Fibroblast of lung (primary cell): ENCODE measurements around the gene RAB43. TPM values are rescaled to one million over a fixed set of nuclear protein-coding genes. Genes with fewer than 3 reads are reported as not detected.
A peak's percentile ranks its signal among the peaks of the same experiment; 100 is the strongest.

Experiments used
- DNase-seq, 2 donors: peaks; one replicate each; pipeline versions ENCODE4 v3.0.0 to v3.0.0-alpha.2; 2010; ENCODE audit warnings: low read depth in 2 of 2
- H2AFZ ChIP-seq: 2 replicates; pipeline ENCODE4 v1.5.1; 2012; ENCODE audit warnings: low read length, control low read depth, inconsistent platforms
- H3K27ac ChIP-seq: 2 replicates; pipeline ENCODE4 v1.5.1; 2011; ENCODE audit warnings: low read length, control low read depth; ENCODE audit not compliant: insufficient read depth
- H3K27me3 ChIP-seq: 2 replicates; pipeline ENCODE4 v1.5.1; 2011; ENCODE audit warnings: mild to moderate bottlenecking, low read length; ENCODE audit not compliant: control insufficient read depth, insufficient read depth
- H3K36me3 ChIP-seq: 2 replicates; pipeline ENCODE4 v1.5.1; 2011; ENCODE audit warnings: low read length; ENCODE audit not compliant: control insufficient read depth, insufficient read depth
- H3K4me1 ChIP-seq: 2 replicates; pipeline ENCODE4 v1.5.1; 2011; ENCODE audit warnings: low read length; ENCODE audit not compliant: control insufficient read depth, insufficient read depth; ENCODE audit errors: extremely low read depth
- H3K4me2 ChIP-seq: 2 replicates; pipeline ENCODE4 v1.5.1; 2011; ENCODE audit warnings: low read length, control low read depth; ENCODE audit not compliant: insufficient read depth; ENCODE audit errors: extremely low read depth
- H3K4me3 ChIP-seq, 4 experiments: fragments of 200-600 bp in 1 of 4; sonication (generic) in 1 of 4; replicated peaks in 1 of 4; 2 replicates each; pipeline ENCODE4 v1.5.1; 2011 to 2016; ENCODE audit warnings: low read length in 4 of 4, low read depth in 3 of 4, mild to moderate bottlenecking in 3 of 4, control low read depth in 2 of 4, inconsistent platforms in 1 of 4, mixed read lengths in 1 of 4; ENCODE audit not compliant: insufficient read depth in 1 of 4; ENCODE audit errors: control extremely low read depth in 1 of 4
- H3K79me2 ChIP-seq: 2 replicates; pipeline ENCODE4 v1.5.1; 2012; ENCODE audit warnings: mild to moderate bottlenecking, low read length, inconsistent platforms; ENCODE audit not compliant: control insufficient read depth, insufficient read depth
- H3K9ac ChIP-seq: 2 replicates; pipeline ENCODE4 v1.5.1; 2011; ENCODE audit warnings: mild to moderate bottlenecking, low read length, control low read depth; ENCODE audit not compliant: insufficient read depth
- H3K9me3 ChIP-seq: 2 replicates; pipeline ENCODE4 v1.5.1; 2012; ENCODE audit warnings: low read depth, low read length; ENCODE audit not compliant: control insufficient read depth, insufficient read depth
- H4K20me1 ChIP-seq: 2 replicates; pipeline ENCODE4 v1.5.1; 2011; ENCODE audit warnings: low read length; ENCODE audit not compliant: control insufficient read depth, insufficient read depth; ENCODE audit errors: extremely low read depth
- CTCF ChIP-seq, 2 donors: IDR thresholded peaks in 1 of 2; conservative IDR thresholded peaks in 1 of 2; 1 replicate in 1 of 2; 2 replicates in 1 of 2; pipeline ENCODE4 v1.5.1; 2011 to 2012; ENCODE audit warnings: low read length in 2 of 2, control low read depth in 1 of 2, inconsistent platforms in 1 of 2, low read depth in 1 of 2, mild to moderate bottlenecking in 1 of 2
- EZH2 ChIP-seq: IDR thresholded peaks from 2 replicates; pipeline ENCODE4 v1.5.1; 2012; ENCODE audit warnings: low read length, control low read depth, mild to moderate bottlenecking; ENCODE audit errors: missing control alignments
- polyA plus RNA-seq, 2 donors: library from polyadenylated mRNA; depleted of rRNA in 1 of 2; stranded (reverse) in 1 of 2; unstranded in 1 of 2; fragments of >200 nt; gene quantifications; 2 replicates each; pipeline ENCODE4 v1.2.1, GENCODE V29; 2011 to 2012; ENCODE audit warnings: missing spikeins in 1 of 2
- total RNA-seq: library from RNA; depleted of rRNA; stranded (reverse); fragments of >200 nt; gene quantifications from 2 replicates; pipeline ENCODE4 v1.2.1, GENCODE V29; 2014

Gene RAB43
- total and polyA plus RNA-seq, 2 donors (not counting 1 experiment from before 2014, with no cell fraction given), result 5.7 to 21.5 TPM

- DNase-seq, result no peak
- H3K27me3 ChIP-seq, result no peaks in the 10 kb centered on the region
- H3K4me3 ChIP-seq, result peak overlapping the region; percentile 83 to 88 (median 87)
- peaks cover 17% of the 10 kb centered on the region for H3K4me1 ChIP-seq
- peak overlapping the region; percentile 81 for H3K27ac ChIP-seq
- H3K4me2 ChIP-seq, result peak overlapping the region; percentile 100
- H2AFZ ChIP-seq, result no peak overlapping the region
- peak overlapping the region; percentile 13 for H3K9ac ChIP-seq
- H3K9me3 ChIP-seq, result no peaks in the 10 kb centered on the region
- peaks cover 31% of the 10 kb centered on the region for H3K79me2 ChIP-seq
- TF ChIP-seq CTCF (conservative IDR thresholded peaks at IDR 0.05 in 1 of 2, IDR thresholded peaks at IDR 0.05 in 1 of 2; ENCODE audit: low read depth in 1 of 2, low read length in 2 of 2) (no peak), EZH2 (no peak)
- no peaks in the 10 kb centered on the region for H3K36me3 ChIP-seq
- H4K20me1 ChIP-seq, result peaks cover 1% of the 10 kb centered on the region
Observed at GRCh38 chr3:129119365-129120100, 2.1 kb downstream of the RAB43 start.

- no peak for DNase-seq
- Histone ChIP-seq H3K9ac (no peak overlapping the region), H3K4me2 (peak overlapping the region; percentile 100), H3K9me3 (no peaks in the 10 kb centered on the region), H2AFZ (no peak overlapping the region), H3K4me1 (peaks cover 17% of the 10 kb centered on the region), H4K20me1 (peaks cover 1% of the 10 kb centered on the region), H3K27me3 (no peaks in the 10 kb centered on the region), H3K79me2 (peaks cover 31% of the 10 kb centered on the region), H3K4me3 (peak overlapping the region; percentile 83 to 88 (median 87)), H3K27ac (no peak overlapping the region), H3K36me3 (no peaks in the 10 kb centered on the region)
- TF ChIP-seq EZH2 (no peak), CTCF (conservative IDR thresholded peaks at IDR 0.05 in 1 of 2, IDR thresholded peaks at IDR 0.05 in 1 of 2; ENCODE audit: low read depth in 1 of 2, low read length in 2 of 2) (no peak)
Observed at GRCh38 chr3:129118745-129119144, 2.9 kb downstream of the RAB43 start.

GRCh38 chr3:129117134-129117533 lies 4.5 kb downstream of the RAB43 start:
- Histone ChIP-seq H3K79me2 (peaks cover 31% of the 10 kb centered on the region), H4K20me1 (peaks cover 1% of the 10 kb centered on the region), H3K4me1 (peaks cover 6% of the 10 kb centered on the region), H3K36me3 (no peaks in the 10 kb centered on the region), H3K27ac (no peak overlapping the region), H3K4me3 (no peak overlapping the region), H3K9me3 (no peaks in the 10 kb centered on the region), H2AFZ (no peak overlapping the region), H3K27me3 (no peaks in the 10 kb centered on the region), H3K9ac (no peak overlapping the region), H3K4me2 (no peak overlapping the region)
- no peak for DNase-seq
- TF ChIP-seq CTCF (conservative IDR thresholded peaks at IDR 0.05 in 1 of 2, IDR thresholded peaks at IDR 0.05 in 1 of 2; ENCODE audit: low read depth in 1 of 2, low read length in 2 of 2), result no peak
- TF ChIP-seq EZH2, result no peak
